ENCODE data around the gene SUFU. TPM values are rescaled to one million over a fixed set of nuclear protein-coding genes. Genes with fewer than 3 reads are reported as not detected.

SUFU gene
- polyA plus RNA-seq, 2 donors: 2.9 to 6.0 TPM

DNA sequence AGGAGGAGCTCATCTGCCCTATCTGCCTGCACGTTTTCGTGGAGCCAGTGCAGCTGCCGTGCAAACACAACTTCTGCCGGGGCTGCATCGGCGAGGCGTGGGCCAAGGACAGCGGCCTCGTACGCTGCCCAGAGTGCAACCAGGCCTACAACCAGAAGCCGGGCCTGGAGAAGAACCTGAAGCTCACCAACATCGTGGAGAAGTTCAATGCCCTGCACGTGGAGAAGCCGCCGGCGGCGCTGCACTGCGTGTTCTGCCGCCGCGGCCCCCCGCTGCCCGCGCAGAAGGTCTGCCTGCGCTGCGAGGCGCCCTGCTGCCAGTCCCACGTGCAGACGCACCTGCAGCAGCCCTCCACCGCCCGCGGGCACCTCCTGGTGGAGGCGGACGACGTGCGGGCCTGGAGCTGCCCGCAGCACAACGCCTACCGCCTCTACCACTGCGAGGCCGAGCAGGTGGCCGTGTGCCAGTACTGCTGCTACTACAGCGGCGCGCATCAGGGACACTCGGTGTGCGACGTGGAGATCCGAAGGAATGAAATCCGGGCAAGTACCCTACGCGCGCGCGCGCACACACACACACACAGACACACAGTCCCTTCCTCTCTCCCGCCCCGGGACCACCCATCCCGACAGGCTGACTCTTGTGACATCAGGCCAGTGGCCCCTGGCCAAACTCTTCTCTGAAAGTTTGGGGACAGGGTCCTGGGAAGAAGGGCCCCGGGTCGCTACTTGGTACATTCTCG is 141.0 kb downstream of the SUFU start:
- Histone ChIP-seq H3K4me3 (ENCODE audit: low read depth in 1 of 2, low read length in 2 of 2) (peak overlapping the region; percentile 73 to 84), H3K36me3 (ENCODE audit: control insufficient read depth in 2 of 2, insufficient read depth in 2 of 2, low read length in 1 of 2) (peaks cover 0 to 7% of the 10 kb centered on the region in 2 donors), H3K4me1 (ENCODE audit: control insufficient read depth in 2 of 2, insufficient read depth in 2 of 2, low read length in 1 of 2) (peaks cover 21 to 36% of the 10 kb centered on the region in 2 donors), H3K9me3 (ENCODE audit: control insufficient read depth in 2 of 2, insufficient read depth in 1 of 2, low read depth in 1 of 2, low read length in 1 of 2) (no peaks in the 10 kb centered on the region), H3K27me3 (ENCODE audit: control insufficient read depth in 1 of 2, insufficient read depth in 2 of 2, low read length in 2 of 2) (no peaks in the 10 kb centered on the region), H3K27ac (ENCODE audit: low read depth in 2 of 2, low read length in 1 of 2) (peak overlapping the region; percentile 94 to 97)
- WGBS, 2 donors: 0% methylated on average over 60 to 62 of the region's 62 CpGs

DNA sequence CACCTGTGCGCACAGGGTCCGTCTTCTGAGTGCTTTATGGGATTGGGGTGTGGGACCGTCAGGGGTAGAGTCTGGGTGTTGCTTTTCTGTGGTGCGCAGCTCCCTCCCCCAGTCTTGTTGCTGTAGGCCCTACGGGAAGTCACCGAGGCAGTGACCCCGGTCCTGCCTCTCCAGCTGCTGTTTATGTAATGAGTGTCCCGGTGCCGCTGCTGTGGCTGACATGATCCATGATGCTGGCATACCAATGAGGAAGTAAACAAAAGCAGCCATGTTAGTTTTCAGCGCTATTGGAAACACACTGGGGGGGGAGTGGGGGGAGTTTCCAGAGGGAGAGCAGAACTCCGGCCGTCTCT is 141.6 kb downstream of the SUFU start:
- peaks cover 22 to 40% of the 10 kb centered on the region in 2 donors for H3K4me1 ChIP-seq (ENCODE audit: control insufficient read depth in 2 of 2, insufficient read depth in 2 of 2, low read length in 1 of 2)
- H3K36me3 ChIP-seq (ENCODE audit: control insufficient read depth in 2 of 2, insufficient read depth in 2 of 2, low read length in 1 of 2): peaks cover 0 to 9% of the 10 kb centered on the region in 2 donors
- H3K27ac ChIP-seq (ENCODE audit: low read depth in 2 of 2, low read length in 1 of 2): peak overlapping the region; percentile 94 to 97
- H3K4me3 ChIP-seq (ENCODE audit: low read depth in 1 of 2, low read length in 2 of 2): peak overlapping the region; percentile 73 to 84
- 1% methylated on average over 12 of the region's 12 CpGs for WGBS, 2 donors
- no peaks in the 10 kb centered on the region for H3K9me3 ChIP-seq (ENCODE audit: control insufficient read depth in 2 of 2, insufficient read depth in 1 of 2, low read depth in 1 of 2, low read length in 1 of 2)
- no peaks in the 10 kb centered on the region for H3K27me3 ChIP-seq (ENCODE audit: control insufficient read depth in 1 of 2, insufficient read depth in 2 of 2, low read length in 2 of 2)

DNA sequence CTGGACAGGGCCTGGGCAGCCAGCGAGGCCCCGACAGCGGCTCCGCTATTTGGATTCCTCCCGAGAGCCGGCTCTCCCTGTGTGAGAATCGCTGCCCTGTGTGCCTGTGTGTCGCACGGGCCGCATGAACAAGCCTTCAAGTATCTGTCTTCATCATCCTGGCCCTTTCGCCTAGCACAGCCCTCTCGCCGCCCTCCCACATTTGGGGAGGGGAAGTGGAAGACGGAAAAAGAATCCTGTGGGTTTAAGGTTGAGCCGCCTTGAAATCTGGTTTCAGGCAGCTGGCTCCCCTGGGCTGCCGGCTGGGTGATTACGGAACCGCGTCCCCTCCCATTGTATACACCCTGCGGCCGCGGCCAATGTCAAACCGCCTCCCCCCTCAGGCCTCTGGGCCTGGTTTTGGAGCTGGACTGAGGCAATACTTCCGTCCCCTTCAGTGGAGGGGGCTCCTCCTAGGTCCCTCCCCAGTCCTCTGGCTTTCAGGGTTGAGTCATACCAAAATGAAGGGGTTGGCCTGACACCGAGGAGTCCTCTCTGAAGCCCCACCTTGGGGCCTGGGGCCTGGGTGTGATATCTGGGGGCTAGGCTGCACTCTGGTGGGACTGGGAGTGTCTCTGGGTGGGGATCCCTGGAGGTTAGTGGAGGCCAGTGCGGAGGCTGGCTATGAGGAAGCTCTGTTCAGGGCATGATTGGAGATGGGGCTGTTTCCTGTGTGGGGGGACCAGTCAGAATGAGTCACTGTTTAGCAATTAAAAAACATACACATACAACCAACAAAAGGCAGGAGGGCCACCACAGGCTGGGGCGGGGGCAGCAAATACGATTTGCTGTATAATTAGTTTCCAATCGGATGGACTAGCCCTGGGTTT is 142.2 kb downstream of the SUFU start:
- Histone ChIP-seq H3K27me3 (ENCODE audit: control insufficient read depth in 1 of 2, insufficient read depth in 2 of 2, low read length in 2 of 2) (no peaks in the 10 kb centered on the region), H3K4me3 (ENCODE audit: low read depth in 1 of 2, low read length in 2 of 2) (peak overlapping the region; percentile 73 to 84), H3K36me3 (ENCODE audit: control insufficient read depth in 2 of 2, insufficient read depth in 2 of 2, low read length in 1 of 2) (peaks cover 0 to 11% of the 10 kb centered on the region in 2 donors), H3K9me3 (ENCODE audit: control insufficient read depth in 2 of 2, insufficient read depth in 1 of 2, low read depth in 1 of 2, low read length in 1 of 2) (no peaks in the 10 kb centered on the region), H3K4me1 (ENCODE audit: control insufficient read depth in 2 of 2, insufficient read depth in 2 of 2, low read length in 1 of 2) (peaks cover 25 to 46% of the 10 kb centered on the region in 2 donors), H3K27ac (ENCODE audit: low read depth in 2 of 2, low read length in 1 of 2) (peak overlapping the region; percentile 94 to 97)
- 0 to 1% methylated on average over 29 of the region's 29 CpGs for WGBS, 2 donors

DNA sequence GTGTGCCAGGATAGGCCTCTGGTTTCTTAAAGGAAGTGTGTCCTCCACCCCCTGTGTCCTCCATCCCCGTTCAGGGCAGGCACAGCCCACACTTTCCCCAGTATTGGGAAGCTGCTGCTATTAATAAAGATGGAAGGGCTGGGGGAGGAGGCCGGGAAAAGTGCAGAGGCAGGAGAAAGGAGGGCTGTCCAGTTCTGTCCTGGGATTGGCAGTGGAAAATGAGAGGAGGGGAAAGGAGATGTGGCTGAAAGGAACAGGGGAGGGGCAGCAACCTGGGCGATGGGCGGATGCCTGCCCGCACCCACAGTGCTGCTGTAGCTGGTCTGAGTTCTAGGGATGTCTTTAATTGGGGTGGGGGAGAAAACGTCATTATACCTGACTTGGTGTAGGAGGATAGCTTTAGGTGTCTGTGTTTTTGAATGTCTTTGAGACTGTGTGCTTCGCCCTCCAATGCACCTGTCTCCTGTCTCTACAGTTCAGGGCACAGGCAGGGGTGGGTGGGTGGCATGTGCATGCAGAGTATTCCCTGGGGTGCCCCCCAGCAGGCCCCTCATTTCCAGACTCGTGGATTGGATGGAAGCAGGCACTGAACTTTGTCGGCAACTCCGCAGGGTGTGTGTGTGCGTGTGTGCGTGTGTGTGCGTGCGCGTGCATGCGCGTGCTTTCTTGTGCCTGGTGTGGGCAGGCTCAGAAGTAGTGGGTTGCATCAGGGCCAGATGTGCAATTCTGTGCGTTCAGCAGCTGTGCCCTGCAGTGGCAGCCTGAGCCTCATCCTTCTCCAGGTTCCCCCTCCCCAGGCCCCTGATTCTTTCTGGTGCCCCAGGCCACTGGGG is 143.1 kb downstream of the SUFU start:
- Histone ChIP-seq H3K4me1 (ENCODE audit: control insufficient read depth in 2 of 2, insufficient read depth in 2 of 2, low read length in 1 of 2) (peaks cover 30 to 54% of the 10 kb centered on the region in 2 donors), H3K36me3 (ENCODE audit: control insufficient read depth in 2 of 2, insufficient read depth in 2 of 2, low read length in 1 of 2) (peaks cover 0 to 11% of the 10 kb centered on the region in 2 donors), H3K27me3 (ENCODE audit: control insufficient read depth in 1 of 2, insufficient read depth in 2 of 2, low read length in 2 of 2) (no peaks in the 10 kb centered on the region), H3K9me3 (ENCODE audit: control insufficient read depth in 2 of 2, insufficient read depth in 1 of 2, low read depth in 1 of 2, low read length in 1 of 2) (no peaks in the 10 kb centered on the region), H3K27ac (ENCODE audit: low read depth in 2 of 2, low read length in 1 of 2) (peak overlapping the region; percentile 94 to 97), H3K4me3 (ENCODE audit: low read depth in 1 of 2, low read length in 2 of 2) (peak overlapping the region; percentile 73 to 84)
- WGBS, 2 donors: 8 to 10% methylated on average over 18 of the region's 18 CpGs

DNA sequence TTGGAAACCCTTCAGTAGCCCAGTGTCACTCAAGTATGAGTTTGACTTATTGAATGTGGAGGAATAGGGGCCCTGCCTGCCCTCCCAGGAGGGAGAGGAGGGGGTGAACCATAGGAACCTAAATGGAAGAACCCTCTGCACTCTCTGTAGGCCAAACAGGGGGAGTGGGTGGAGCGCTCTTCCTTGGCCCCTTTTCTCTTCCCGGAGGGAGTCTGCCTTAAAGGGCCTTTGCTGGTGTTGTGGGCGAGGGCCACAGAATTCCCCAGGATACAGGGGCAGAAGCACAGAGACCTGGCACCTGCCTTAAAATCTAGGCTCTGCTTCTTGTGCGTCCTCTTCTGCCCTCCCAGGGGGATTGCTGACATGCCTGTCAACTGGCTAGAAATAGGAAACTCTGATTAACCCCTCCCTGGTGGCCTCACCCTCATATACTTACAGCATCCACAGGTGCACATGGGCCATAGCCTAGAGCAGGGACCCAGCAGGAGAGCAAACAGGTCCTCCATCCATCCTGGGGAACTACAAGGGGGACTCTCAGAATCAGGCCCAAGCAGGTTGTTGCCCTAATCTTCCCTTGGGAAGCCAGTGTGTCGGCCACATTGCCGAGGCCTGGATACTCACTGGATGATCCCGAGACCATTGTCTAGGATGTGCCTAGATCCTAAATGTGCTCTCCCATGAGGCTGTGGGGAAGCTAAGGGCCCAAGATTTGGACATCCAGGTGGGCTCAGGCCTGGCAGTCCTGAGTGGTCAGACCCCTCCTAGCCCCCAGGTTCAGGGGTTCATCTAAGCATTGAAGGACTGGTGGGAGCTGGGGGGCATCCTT is 143.9 kb downstream of the SUFU start:
- peaks cover 0 to 11% of the 10 kb centered on the region in 2 donors for H3K36me3 ChIP-seq (ENCODE audit: control insufficient read depth in 2 of 2, insufficient read depth in 2 of 2, low read length in 1 of 2)
- H3K4me1 ChIP-seq (ENCODE audit: control insufficient read depth in 2 of 2, insufficient read depth in 2 of 2, low read length in 1 of 2): peaks cover 30 to 57% of the 10 kb centered on the region in 2 donors
- H3K9me3 ChIP-seq (ENCODE audit: control insufficient read depth in 2 of 2, insufficient read depth in 1 of 2, low read depth in 1 of 2, low read length in 1 of 2): no peaks in the 10 kb centered on the region
- peak overlapping the region; percentile 73 to 84 for H3K4me3 ChIP-seq (ENCODE audit: low read depth in 1 of 2, low read length in 2 of 2)
- WGBS, 2 donors: 37 to 40% methylated on average over 7 of the region's 7 CpGs
- peak overlapping the region; percentile 94 to 97 for H3K27ac ChIP-seq (ENCODE audit: low read depth in 2 of 2, low read length in 1 of 2)
- H3K27me3 ChIP-seq (ENCODE audit: control insufficient read depth in 1 of 2, insufficient read depth in 2 of 2, low read length in 2 of 2): no peaks in the 10 kb centered on the region

DNA sequence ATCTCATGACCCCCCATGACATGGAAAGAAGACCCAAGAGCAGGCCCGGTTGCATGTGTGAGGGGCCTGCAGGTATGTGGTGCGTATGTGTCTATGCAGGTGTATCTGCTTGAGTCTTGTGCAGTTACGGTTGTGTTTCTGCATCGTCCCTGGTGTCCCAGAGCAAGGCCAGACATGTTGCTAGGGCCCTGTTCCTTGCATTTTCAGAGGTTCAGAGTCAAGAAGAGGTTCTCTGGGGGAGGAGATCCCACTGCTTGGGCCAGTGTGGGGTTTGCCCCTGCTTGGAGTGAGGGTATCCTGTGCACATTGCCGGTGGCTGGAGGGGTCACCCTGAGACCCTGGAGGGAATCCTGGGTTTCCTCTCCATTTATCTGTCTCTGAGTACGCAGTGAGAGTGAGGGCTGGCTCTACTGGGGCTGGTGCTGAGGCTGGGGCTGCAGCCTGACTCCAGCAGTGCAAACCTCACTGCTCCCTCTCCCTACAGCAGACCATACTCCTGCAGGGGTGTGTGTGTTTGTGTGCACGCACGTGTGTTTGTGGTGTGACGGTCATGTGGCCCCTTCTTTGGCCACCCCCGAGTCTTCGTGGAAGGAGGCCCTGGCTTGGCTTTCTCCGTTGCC is 144.6 kb downstream of the SUFU start:
- Histone ChIP-seq H3K4me1 (ENCODE audit: control insufficient read depth in 2 of 2, insufficient read depth in 2 of 2, low read length in 1 of 2) (peaks cover 30 to 57% of the 10 kb centered on the region in 2 donors), H3K27me3 (ENCODE audit: control insufficient read depth in 1 of 2, insufficient read depth in 2 of 2, low read length in 2 of 2) (no peaks in the 10 kb centered on the region), H3K9me3 (ENCODE audit: control insufficient read depth in 2 of 2, insufficient read depth in 1 of 2, low read depth in 1 of 2, low read length in 1 of 2) (no peaks in the 10 kb centered on the region), H3K27ac (ENCODE audit: low read depth in 2 of 2, low read length in 1 of 2) (peak overlapping the region; percentile 9 to 97), H3K36me3 (ENCODE audit: control insufficient read depth in 2 of 2, insufficient read depth in 2 of 2, low read length in 1 of 2) (peaks cover 0 to 14% of the 10 kb centered on the region in 2 donors), H3K4me3 (ENCODE audit: low read depth in 1 of 2, low read length in 2 of 2) (peak overlapping the region; percentile 9 to 18)
- 21 to 26% methylated on average over 12 of the region's 12 CpGs for WGBS, 2 donors

DNA sequence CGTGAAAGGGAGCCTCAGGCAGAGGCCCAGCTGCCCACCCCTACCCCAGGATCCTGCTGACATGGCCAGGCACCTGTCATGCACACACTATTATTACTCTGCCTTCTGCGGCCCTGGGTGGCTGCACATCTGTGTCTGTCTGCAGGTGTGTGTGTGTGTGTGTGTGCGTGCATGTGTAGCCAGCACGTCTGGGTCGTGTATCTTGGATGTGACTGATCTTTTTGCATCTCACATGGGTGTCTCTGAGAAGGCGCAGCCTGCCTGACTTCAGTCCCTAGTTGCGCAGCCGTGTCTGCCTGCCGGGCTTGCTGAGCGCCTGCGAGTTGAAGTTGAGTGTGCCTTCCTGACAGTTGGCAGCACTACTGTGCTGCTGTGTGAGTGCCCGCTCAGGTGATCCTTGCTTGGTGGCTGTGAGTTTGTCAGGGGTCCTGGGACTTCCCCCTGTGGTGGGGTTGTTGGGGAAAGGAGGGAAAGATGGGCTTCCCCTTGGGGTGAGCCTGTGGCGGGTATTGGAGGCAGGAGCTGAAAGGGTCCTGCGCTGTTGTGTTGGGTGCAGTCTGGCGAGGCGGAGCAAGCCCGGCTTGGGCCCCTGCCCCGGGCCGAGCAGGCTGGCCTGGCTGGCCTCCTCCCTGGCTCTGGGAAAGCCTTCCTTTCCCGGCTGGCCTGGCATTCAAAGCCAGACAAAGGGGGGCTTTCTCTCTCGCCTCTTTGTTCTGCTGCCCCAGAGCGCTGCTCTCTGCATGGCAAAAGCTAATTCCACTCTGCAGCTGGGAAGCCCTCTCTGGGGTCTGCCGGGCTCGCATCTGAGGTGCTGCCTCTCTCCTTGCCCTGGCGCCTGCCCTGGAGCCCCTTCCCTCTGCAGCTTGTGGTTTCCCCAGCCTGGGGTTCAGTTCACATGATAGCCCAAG is 145.4 kb downstream of the SUFU start:
- Histone ChIP-seq H3K27ac (ENCODE audit: low read depth in 2 of 2, low read length in 1 of 2) (peak overlapping the region; percentile 52 to 97), H3K27me3 (ENCODE audit: control insufficient read depth in 1 of 2, insufficient read depth in 2 of 2, low read length in 2 of 2) (no peaks in the 10 kb centered on the region), H3K4me1 (ENCODE audit: control insufficient read depth in 2 of 2, insufficient read depth in 2 of 2, low read length in 1 of 2) (peaks cover 30 to 57% of the 10 kb centered on the region in 2 donors), H3K4me3 (ENCODE audit: low read depth in 1 of 2, low read length in 2 of 2) (peak overlapping the region; percentile 9 to 10), H3K36me3 (ENCODE audit: control insufficient read depth in 2 of 2, insufficient read depth in 2 of 2, low read length in 1 of 2) (peaks cover 0 to 14% of the 10 kb centered on the region in 2 donors), H3K9me3 (ENCODE audit: control insufficient read depth in 2 of 2, insufficient read depth in 1 of 2, low read depth in 1 of 2, low read length in 1 of 2) (no peaks in the 10 kb centered on the region)
- WGBS, 2 donors: 22 to 23% methylated on average over 25 of the region's 25 CpGs

Data from esophagus (tissue), 2 donors.